ENCODE results near the gene LSS.
"Not testable (repeated sequence)": the region's sequence is repeated elsewhere in the genome, so short reads cannot be mapped to it uniquely, and the experiment has no call there.

Gene LSS

GRCh38 chr21:46184625-46185555, 43.7 kb downstream of the LSS start:
- peak; percentile 85 for DNase-seq

GRCh38 chr21:46183910-46184624, 44.5 kb downstream of the LSS start, which contains the start of gene SPATC1L:
SPATC1L (minus strand) TSS chr21:46184459; CDS start chr21:46182816, 1,643 bp downstream.
- peak; percentile 61 for DNase-seq

GRCh38 chr21:46183337-46183909, 45.2 kb downstream of the LSS start:
- not testable (repeated sequence) for DNase-seq

- no peak for DNase-seq
Measured at GRCh38 chr21:46182548-46183336, 45.8 kb downstream of the LSS start.

- DNase-seq = no peak
Measured at GRCh38 chr21:46181953-46182547, 46.5 kb downstream of the LSS start.

GRCh38 chr21:46181436-46181835, 47.1 kb downstream of the LSS start:
- DNase-seq = no peak

- DNase-seq = no peak
Measured at GRCh38 chr21:46180778-46181391, 47.7 kb downstream of the LSS start.

- no peak for DNase-seq
Measured at GRCh38 chr21:46180079-46180722, 48.4 kb downstream of the LSS start.

GRCh38 chr21:46179708-46180078, 48.9 kb downstream of the LSS start:
- no peak for DNase-seq

- DNase-seq = no peak
Measured at GRCh38 chr21:46178961-46179360, 49.6 kb downstream of the LSS start.

- not testable (repeated sequence) for DNase-seq
Measured at GRCh38 chr21:46176443-46177129, 52.0 kb downstream of the LSS start.

GRCh38 chr21:46173573-46173972, 55.0 kb downstream of the LSS start:
- no peak for DNase-seq

GRCh38 chr21:46172863-46173528, 55.6 kb downstream of the LSS start:
- DNase-seq = no peak

- DNase-seq = no peak
Measured at GRCh38 chr21:46171996-46172862, 56.3 kb downstream of the LSS start.

- DNase-seq = no peak
Measured at GRCh38 chr21:46171585-46171984, 57.0 kb downstream of the LSS start.

GRCh38 chr21:46170436-46171193, 58.0 kb downstream of the LSS start:
- not testable (repeated sequence) for DNase-seq

- DNase-seq = no peak
Measured at GRCh38 chr21:46168659-46169386, 59.8 kb downstream of the LSS start.

- no peak for DNase-seq
Measured at GRCh38 chr21:46168238-46168637, 60.3 kb downstream of the LSS start.

All from NCI-H2029 (cell line).